Erythroblast (primary cell): Measurements from ENCODE around the gene PHRF1.

Experiments used
- DNase-seq, 2 experiments: peaks; one replicate each; lab custom pipeline; 2025; lab: John Stamatoyannopoulos, UW
- GATA1 ChIP-seq: IDR thresholded peaks from 2 replicates; pipeline ENCODE4 v1.6.1; 2011; ENCODE audit warnings: low read depth, mild to moderate bottlenecking, control low read depth, low read length, moderate library complexity
- POLR2A ChIP-seq: IDR thresholded peaks from 2 replicates; pipeline ENCODE4 v1.6.1; 2011; ENCODE audit warnings: mild to moderate bottlenecking, low read length

PHRF1 gene

DNA sequence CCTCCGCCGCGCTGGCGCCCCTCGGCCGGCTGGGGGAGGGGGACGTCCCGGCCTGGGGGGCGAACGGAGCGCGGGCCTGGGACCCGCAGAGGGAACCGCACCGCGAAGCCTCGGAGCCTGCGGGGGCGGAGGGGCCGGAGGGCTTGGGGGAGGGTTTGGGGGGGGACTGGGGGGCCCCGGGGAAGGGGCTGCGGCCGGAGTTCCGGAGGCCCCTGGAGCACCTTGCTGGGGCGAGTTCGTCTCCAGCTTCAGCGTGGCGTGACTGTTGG is 51.0 kb downstream of the PHRF1 start:
- no peak for TF ChIP-seq GATA1
- DNase-seq, result no peak

DNA sequence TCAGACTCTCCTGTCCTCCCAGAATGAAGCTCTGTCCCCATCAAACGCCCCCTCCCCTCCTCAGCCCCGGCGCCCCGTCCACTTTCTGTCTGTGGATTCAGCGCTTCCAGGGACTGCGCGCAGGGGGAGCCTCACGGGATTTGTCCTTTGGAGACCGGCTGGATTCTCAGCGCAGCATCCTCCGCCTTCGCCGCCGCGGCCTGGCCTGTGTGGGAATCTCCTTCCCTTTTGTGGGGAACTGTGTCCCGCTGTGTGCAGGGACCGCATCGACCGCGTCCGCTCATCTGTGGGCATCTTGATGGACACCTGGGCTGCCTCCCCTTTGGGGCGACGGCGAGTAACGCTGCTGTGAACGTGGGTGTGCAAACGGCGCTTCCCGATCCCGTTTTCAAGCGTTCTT is 51.8 kb downstream of the PHRF1 start:
- DNase-seq, result no peak
- TF ChIP-seq POLR2A (no peak), GATA1 (no peak)

DNA sequence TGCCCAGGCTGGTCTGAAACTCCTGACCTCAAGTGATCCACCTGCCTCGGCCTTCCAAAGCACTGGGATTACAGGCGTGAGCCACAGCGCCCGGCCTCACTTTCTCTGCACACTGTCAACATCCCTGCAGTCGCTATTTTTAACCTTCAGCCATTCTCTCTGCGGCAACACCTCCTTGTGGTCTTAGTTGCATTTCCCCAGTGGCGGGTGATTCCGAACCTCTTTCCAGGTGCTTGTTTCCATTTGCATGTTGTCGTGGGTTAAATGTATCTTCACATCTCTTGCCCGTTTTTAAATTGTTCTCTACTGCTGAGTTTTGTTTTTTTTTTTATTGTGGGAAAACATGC is 52.9 kb downstream of the PHRF1 start:
- TF ChIP-seq POLR2A (no peak), GATA1 (no peak)
- DNase-seq, result no peak

- DNase-seq, result no peak
- no peak for TF ChIP-seq POLR2A
- no peak for TF ChIP-seq GATA1
Observed at GRCh38 chr11:630871-631270, 54.6 kb downstream of the PHRF1 start.

DNA sequence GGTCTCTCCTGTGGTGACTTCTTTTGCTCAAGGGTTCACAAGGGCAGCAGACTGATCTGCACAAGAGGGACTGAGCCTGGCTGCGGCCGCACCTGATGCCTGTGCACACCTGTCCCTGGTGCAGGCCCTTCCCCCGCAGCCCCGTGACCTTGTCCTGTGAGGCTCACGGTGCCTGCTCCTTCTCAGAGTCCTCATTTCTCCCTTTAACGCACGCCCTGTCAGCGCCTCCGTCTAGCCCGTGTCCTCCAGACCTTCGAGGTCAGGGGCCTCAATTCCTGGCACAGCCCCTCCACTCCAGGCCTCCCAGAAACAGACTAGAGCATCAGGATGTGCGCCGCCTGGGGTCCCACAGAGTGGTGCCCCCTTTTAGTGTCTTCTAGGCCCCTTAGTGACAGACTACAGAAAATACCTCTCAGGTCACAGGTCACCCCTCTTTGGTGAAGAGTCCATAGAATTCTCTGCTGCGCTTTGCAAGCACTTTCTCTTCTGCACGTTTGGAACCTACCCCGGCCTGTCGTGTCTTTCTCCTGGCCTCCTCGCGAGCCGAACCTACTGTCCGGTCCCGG is 59.8 kb downstream of the PHRF1 start:
- TF ChIP-seq GATA1 (no peak), POLR2A (no peak)
- DNase-seq, result no peak

- TF ChIP-seq GATA1 (no peak), POLR2A (no peak)
- no peak for DNase-seq
Observed at GRCh38 chr11:636511-637332, 60.5 kb downstream of the PHRF1 start, which contains the start of gene DRD4. TSS of gene DRD4 (plus strand) at chr11:637269. CDS start at chr11:637305, 36 bp downstream.

GRCh38 chr11:637333-637592 is 61.0 kb downstream of the PHRF1 start:
- no peak for TF ChIP-seq GATA1
- no peak for TF ChIP-seq POLR2A
- no peak for DNase-seq

DNA sequence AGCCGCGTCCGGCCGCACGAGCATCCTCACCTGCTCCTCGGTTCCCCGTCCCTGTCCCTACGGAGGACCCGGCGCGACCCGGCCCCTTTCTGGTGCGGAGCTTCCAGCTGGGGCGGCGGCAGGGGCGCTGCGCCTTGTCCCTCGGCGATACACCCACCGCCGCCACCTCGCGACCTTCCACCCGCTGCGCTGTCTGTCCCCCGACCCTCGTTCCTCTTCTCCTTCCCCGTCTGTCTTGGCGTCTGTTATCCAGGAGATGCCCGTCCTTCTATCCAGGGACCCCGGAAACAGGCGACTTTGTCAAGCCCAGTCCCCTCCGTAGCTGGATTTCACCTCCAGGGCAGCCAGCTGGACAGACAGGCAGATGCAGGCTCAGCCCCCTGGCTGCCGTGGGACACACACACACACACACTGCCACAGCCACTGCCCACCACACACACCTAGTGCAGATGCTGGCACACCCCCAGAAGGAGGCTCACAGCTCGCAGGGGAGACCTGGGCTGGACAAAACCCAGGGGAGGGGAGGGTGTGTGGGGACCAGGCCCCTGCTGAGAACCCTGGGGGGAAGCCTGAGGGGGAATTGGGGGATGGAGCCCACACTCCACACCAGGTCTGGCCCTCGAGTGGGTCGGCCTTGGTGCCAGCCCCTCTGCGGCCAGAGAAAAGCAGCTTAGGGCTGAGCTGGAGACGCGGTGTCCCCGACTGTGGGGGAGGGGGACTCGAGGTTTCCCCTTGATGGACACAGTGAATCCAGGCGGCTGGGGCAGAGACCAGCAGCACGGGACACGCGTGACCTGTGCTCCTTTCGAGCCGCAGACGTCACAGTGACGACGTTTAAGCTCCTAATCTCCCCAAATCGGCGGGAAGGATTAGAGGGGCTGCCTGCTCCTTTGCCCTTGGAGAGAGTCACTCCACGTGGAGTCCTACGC is 61.6 kb downstream of the PHRF1 start:
- DNase-seq, result no peak

DNA sequence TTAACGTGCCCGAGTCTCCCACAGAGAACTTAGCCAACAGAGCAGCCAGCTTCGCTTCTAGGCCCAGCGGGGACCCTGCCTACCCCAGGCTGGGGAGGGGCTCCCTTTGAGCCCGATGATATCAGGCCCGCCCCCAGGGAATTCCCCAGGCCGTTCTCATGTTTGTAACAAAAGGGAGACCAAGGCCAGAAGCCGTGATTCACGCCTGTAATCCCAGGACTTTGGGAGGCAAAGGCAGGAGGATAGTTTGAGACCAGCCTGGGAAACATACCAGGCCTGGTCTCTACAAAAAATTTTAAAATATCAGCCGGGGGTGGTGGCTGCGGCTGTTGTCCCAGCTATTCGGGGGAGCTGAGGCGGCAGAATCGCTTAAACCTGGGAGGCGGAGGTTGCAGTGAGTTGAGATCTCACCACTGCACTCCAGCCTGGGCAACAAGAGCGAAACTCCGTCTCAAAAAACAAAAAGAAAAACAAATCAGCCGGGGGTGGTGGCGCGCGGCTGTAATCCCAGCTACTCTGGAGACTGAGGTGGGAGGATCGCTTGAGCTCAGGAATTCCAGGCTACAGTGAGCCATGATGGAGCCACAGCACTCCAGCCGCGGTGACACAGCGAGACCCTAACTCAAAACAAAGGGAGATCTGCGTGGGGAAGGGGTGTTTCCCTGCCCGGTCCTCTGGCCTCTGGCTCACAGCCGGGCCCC is 62.5 kb downstream of the PHRF1 start:
- DNase-seq, result no peak
- TF ChIP-seq POLR2A (no peak), GATA1 (no peak)

More for the DNA sequence above, 61.6 kb downstream of the PHRF1 start:
- no peak for TF ChIP-seq POLR2A
- TF ChIP-seq GATA1, result no peak

DNA sequence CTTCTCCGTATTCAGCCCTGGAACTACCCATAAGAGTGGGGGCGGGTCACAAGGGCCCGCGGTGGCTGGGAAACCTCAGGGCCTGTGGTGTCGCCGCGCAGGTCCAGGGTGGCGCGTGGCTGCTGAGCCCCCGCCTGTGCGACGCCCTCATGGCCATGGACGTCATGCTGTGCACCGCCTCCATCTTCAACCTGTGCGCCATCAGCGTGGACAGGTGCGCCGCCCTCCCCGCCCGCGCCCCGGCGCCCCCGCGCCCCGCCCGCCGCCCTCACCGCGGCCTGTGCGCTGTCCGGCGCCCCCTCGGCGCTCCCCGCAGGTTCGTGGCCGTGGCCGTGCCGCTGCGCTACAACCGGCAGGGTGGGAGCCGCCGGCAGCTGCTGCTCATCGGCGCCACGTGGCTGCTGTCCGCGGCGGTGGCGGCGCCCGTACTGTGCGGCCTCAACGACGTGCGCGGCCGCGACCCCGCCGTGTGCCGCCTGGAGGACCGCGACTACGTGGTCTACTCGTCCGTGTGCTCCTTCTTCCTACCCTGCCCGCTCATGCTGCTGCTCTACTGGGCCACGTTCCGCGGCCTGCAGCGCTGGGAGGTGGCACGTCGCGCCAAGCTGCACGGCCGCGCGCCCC is 63.2 kb downstream of the PHRF1 start:
- TF ChIP-seq POLR2A (no peak), GATA1 (no peak)
- no peak for DNase-seq

DNA sequence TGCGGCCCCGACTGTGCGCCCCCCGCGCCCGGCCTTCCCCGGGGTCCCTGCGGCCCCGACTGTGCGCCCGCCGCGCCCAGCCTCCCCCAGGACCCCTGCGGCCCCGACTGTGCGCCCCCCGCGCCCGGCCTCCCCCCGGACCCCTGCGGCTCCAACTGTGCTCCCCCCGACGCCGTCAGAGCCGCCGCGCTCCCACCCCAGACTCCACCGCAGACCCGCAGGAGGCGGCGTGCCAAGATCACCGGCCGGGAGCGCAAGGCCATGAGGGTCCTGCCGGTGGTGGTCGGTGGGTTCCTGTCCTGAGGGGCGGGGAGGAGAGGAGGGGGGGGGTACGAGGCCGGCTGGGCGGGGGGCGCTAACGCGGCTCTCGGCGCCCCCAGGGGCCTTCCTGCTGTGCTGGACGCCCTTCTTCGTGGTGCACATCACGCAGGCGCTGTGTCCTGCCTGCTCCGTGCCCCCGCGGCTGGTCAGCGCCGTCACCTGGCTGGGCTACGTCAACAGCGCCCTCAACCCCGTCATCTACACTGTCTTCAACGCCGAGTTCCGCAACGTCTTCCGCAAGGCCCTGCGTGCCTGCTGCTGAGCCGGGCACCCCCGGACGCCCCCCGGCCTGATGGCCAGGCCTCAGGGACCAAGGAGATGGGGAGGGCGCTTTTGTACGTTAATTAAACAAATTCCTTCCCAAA is 63.9 kb downstream of the PHRF1 start:
- DNase-seq, result no peak
- TF ChIP-seq GATA1, result no peak
- TF ChIP-seq POLR2A, result no peak

DNA sequence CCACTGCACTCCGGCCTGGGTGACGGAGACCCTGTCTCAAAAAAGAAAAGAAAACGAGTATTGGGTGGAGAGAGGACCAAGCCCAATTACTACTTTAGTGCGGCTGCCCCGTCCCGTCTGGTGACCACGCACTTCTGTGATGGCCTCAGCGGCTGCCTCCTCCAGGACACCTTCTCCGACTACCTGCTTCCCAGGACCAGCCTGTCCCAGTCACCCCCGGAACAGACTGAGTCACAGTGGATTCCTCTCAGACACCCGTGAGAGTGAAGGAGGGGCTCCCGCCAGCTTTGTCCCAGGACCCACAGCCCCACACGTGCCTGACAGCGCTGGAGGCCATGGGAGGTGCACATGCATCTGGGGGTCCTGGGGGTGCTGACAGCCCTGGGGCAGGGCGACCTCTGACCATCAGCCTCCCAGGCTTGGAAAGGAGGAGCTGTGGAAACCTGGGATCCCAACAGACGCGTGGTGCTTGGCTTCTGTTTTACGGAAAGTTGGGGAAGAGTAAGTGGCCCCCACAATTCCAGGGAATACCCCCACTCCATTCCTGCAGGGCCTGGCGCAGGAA is 65.6 kb downstream of the PHRF1 start:
- no peak for DNase-seq
- TF ChIP-seq POLR2A (no peak), GATA1 (no peak)
